Right atrium auricular region (tissue), 2 donors: ENCODE measurements around the gene ADGRG3. TPM values are rescaled to one million over a fixed set of nuclear protein-coding genes. Genes with fewer than 3 reads are reported as not detected.

Experiments
- DNase-seq: peaks from one replicate; pipeline ENCODE4 v3.0.0-alpha.2; 2019; ENCODE audit warnings: low spot score
- H3K27ac ChIP-seq, 2 donors: fragments of 200-600 bp; sonication (generic); 1 replicate in 1 of 2; 2 replicates in 1 of 2; pipeline ENCODE4 v1.5.1; 2016 to 2019
- H3K27me3 ChIP-seq, 2 donors: fragments of 200-600 bp; sonication (generic); one replicate each; pipeline versions ENCODE4 v1.5.1 to v1.6.0; 2017 to 2019
- H3K36me3 ChIP-seq: fragments of 200-600 bp; sonication (generic); one replicate; pipeline ENCODE4 v1.5.1; 2016
- H3K4me1 ChIP-seq, 2 donors: fragments of 200-600 bp; sonication (generic); one replicate each; pipeline versions ENCODE4 v1.5.1 to v1.6.0; 2017 to 2019
- H3K4me3 ChIP-seq, 2 donors: fragments of 200-600 bp; sonication (generic); 1 replicate in 1 of 2; 2 replicates in 1 of 2; pipeline ENCODE4 v1.5.1; 2017 to 2019; ENCODE audit warnings: mild to moderate bottlenecking in 1 of 2, moderate library complexity in 1 of 2
- H3K9me3 ChIP-seq, 2 donors: fragments of 200-600 bp; sonication (generic); one replicate each; pipeline ENCODE4 v1.5.1; 2019
- CTCF ChIP-seq, 2 donors: fragments of 200-600 bp; sonication (generic); IDR thresholded peaks; one replicate each; pipeline ENCODE4 v1.5.1; 2019; ENCODE audit warnings: antibody characterized with exemption in 2 of 2
- total RNA-seq, 2 donors: library from RNA; depleted of rRNA; stranded (reverse); fragments of >200 nt; gene quantifications; one replicate each; pipeline ENCODE4 v1.1.0, GENCODE V29; 2016

The ADGRG3 gene
- total RNA-seq, 2 donors from 2014 or later, result 0.75 to 1.0 TPM

- H3K27ac ChIP-seq, result peak overlapping the region; percentile 54 to 69
- no peak for DNase-seq
- H3K4me1 ChIP-seq, result peaks cover 0 to 71% of the 10 kb centered on the region in 2 donors
- no peaks in the 10 kb centered on the region for H3K9me3 ChIP-seq
- no peaks in the 10 kb centered on the region for H3K27me3 ChIP-seq
- no peak overlapping the region for H3K4me3 ChIP-seq
- no peak for TF ChIP-seq CTCF (IDR thresholded peaks at IDR 0.05)
- no peaks in the 10 kb centered on the region for H3K36me3 ChIP-seq
Measured at GRCh38 chr16:57636184-57636583, 31.9 kb upstream of the ADGRG3 start.

- TF ChIP-seq CTCF (IDR thresholded peaks at IDR 0.05), result no peak
- no peaks in the 10 kb centered on the region for H3K27me3 ChIP-seq
- no peaks in the 10 kb centered on the region for H3K36me3 ChIP-seq
- no peak overlapping the region for H3K4me3 ChIP-seq
- DNase-seq, result peak; percentile 71
- peak overlapping the region; percentile 54 to 69 for H3K27ac ChIP-seq
- peaks cover 0 to 70% of the 10 kb centered on the region in 2 donors for H3K4me1 ChIP-seq
- H3K9me3 ChIP-seq, result no peaks in the 10 kb centered on the region
Measured at GRCh38 chr16:57637020-57637419, 31.1 kb upstream of the ADGRG3 start.

GRCh38 chr16:57637424-57637823 lies 30.7 kb upstream of the ADGRG3 start:
- TF ChIP-seq CTCF (IDR thresholded peaks at IDR 0.05), result no peak
- no peak overlapping the region for H3K4me3 ChIP-seq
- peak; percentile 71 for DNase-seq

GRCh38 chr16:57637965-57638364 lies 30.1 kb upstream of the ADGRG3 start:
- Histone ChIP-seq H3K4me1 (peaks cover 0 to 68% of the 10 kb centered on the region in 2 donors), H3K36me3 (no peaks in the 10 kb centered on the region), H3K9me3 (no peaks in the 10 kb centered on the region), H3K27me3 (no peaks in the 10 kb centered on the region), H3K27ac (peak overlapping the region; percentile 54 to 66), H3K4me3 (no peak overlapping the region)
- DNase-seq, result no peak
- TF ChIP-seq CTCF (IDR thresholded peaks at IDR 0.05), result no peak

More at GRCh38 chr16:57637424-57637823, 30.7 kb upstream of the ADGRG3 start:
- Histone ChIP-seq H3K27me3 (no peaks in the 10 kb centered on the region), H3K27ac (peak overlapping the region; percentile 54 to 69), H3K9me3 (no peaks in the 10 kb centered on the region), H3K36me3 (no peaks in the 10 kb centered on the region), H3K4me1 (peaks cover 0 to 68% of the 10 kb centered on the region in 2 donors)

- H3K27ac ChIP-seq, result peak overlapping the region; percentile 54 to 66
- no peaks in the 10 kb centered on the region for H3K36me3 ChIP-seq
- peaks cover 0 to 68% of the 10 kb centered on the region in 2 donors for H3K4me1 ChIP-seq
- no peak for DNase-seq
- H3K27me3 ChIP-seq, result no peaks in the 10 kb centered on the region
- H3K4me3 ChIP-seq, result no peak overlapping the region
- no peak for TF ChIP-seq CTCF (IDR thresholded peaks at IDR 0.05)
- H3K9me3 ChIP-seq, result no peaks in the 10 kb centered on the region
Measured at GRCh38 chr16:57638381-57638780, 29.7 kb upstream of the ADGRG3 start.
